Right atrium auricular region (tissue), 2 donors: ENCODE measurements around the gene SH2D3A. TPM values are rescaled to one million over a fixed set of nuclear protein-coding genes. Genes with fewer than 3 reads are reported as not detected.

Experiments used
- DNase-seq: peaks from one replicate; pipeline ENCODE4 v3.0.0-alpha.2; 2019; ENCODE audit warnings: low spot score
- H3K27ac ChIP-seq, 2 donors: fragments of 200-600 bp; sonication (generic); 1 replicate in 1 of 2; 2 replicates in 1 of 2; pipeline ENCODE4 v1.5.1; 2016 to 2019
- H3K27me3 ChIP-seq, 2 donors: fragments of 200-600 bp; sonication (generic); one replicate each; pipeline versions ENCODE4 v1.5.1 to v1.6.0; 2017 to 2019
- H3K36me3 ChIP-seq: fragments of 200-600 bp; sonication (generic); one replicate; pipeline ENCODE4 v1.5.1; 2016
- H3K4me1 ChIP-seq, 2 donors: fragments of 200-600 bp; sonication (generic); one replicate each; pipeline versions ENCODE4 v1.5.1 to v1.6.0; 2017 to 2019
- H3K4me3 ChIP-seq, 2 donors: fragments of 200-600 bp; sonication (generic); 1 replicate in 1 of 2; 2 replicates in 1 of 2; pipeline ENCODE4 v1.5.1; 2017 to 2019; ENCODE audit warnings: mild to moderate bottlenecking in 1 of 2, moderate library complexity in 1 of 2
- H3K9me3 ChIP-seq, 2 donors: fragments of 200-600 bp; sonication (generic); one replicate each; pipeline ENCODE4 v1.5.1; 2019
- microRNA-seq, 2 donors: library from miRNA; unstranded; fragments of <30 nt; microRNA quantifications; one replicate each; pipeline ENCODE4, GENCODE V29; 2016 to 2017; ENCODE audit warnings: borderline number of aligned reads in 2 of 2, borderline replicate concordance in 1 of 2
- total RNA-seq, 2 donors: library from RNA; depleted of rRNA; stranded (reverse); fragments of >200 nt; gene quantifications; one replicate each; pipeline ENCODE4 v1.1.0, GENCODE V29; 2016
- TF ChIP-seq, protein P1 (sequence below), 2 donors: fragments of 200-600 bp; sonication (generic); IDR thresholded peaks; one replicate each; pipeline ENCODE4 v1.5.1; 2019; ENCODE audit warnings: antibody characterized with exemption in 2 of 2

The SH2D3A gene
- total RNA-seq, 2 donors from 2014 or later = not detected

DNA sequence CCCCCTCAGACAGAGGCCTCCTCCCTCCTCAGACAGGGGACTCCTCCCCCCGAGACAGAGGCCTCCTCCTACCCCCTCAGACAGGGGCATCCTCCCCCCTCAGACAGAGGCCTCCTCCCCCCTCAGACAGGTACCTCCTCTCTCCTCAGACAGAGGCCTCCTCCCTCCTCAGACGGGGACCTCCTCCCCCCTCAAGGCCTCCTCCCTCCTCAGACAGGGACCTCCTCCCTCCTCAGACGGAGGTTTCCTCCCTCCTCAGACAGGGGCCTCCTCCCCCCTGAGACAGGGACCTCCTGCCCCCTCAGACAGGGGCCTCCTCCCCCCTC is 60.6 kb downstream of the SH2D3A start:
- H3K9me3 ChIP-seq = no peaks in the 10 kb centered on the region
- DNase-seq = no peak
- H3K4me1 ChIP-seq = no peaks in the 10 kb centered on the region
- no peaks in the 10 kb centered on the region for H3K36me3 ChIP-seq
- H3K27me3 ChIP-seq = no peaks in the 10 kb centered on the region
- TF ChIP-seq, protein P1, sequence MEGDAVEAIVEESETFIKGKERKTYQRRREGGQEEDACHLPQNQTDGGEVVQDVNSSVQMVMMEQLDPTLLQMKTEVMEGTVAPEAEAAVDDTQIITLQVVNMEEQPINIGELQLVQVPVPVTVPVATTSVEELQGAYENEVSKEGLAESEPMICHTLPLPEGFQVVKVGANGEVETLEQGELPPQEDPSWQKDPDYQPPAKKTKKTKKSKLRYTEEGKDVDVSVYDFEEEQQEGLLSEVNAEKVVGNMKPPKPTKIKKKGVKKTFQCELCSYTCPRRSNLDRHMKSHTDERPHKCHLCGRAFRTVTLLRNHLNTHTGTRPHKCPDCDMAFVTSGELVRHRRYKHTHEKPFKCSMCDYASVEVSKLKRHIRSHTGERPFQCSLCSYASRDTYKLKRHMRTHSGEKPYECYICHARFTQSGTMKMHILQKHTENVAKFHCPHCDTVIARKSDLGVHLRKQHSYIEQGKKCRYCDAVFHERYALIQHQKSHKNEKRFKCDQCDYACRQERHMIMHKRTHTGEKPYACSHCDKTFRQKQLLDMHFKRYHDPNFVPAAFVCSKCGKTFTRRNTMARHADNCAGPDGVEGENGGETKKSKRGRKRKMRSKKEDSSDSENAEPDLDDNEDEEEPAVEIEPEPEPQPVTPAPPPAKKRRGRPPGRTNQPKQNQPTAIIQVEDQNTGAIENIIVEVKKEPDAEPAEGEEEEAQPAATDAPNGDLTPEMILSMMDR (IDR thresholded peaks at IDR 0.05) = no peak
- H3K4me3 ChIP-seq = no peak overlapping the region
- no peak overlapping the region for H3K27ac ChIP-seq

DNA sequence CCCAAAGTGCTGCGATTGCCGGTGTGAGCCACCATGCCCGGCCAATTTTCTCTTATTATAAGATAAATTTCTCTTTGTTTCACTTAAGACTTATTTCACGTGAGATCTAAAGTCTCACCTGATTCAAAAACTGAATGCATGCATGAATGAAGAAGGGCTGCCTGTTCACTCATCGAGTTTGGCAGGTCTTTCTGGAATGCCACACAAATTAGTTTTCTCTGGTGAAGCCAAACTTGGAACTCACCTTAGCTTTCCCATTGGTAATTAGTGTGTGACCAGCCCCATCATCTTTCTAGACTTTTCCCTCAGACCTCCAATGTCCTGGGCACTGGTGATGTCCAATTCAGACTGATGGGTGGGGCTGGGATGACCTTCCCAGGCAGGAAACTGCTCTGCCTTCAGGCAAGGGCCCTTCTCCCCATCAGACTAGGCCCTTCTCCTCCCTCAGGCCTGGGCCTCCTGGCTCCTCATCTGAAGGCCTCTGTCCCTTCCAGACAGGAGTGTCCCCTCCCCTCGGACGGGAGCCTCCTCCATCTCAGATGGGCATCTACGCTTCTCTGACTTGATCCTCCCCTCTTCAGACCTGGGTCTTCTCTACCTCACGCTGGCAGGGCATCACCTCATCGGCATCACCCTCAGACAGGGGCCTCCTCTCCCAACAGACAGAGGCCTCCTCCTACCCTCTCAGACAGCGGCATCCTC is 61.2 kb downstream of the SH2D3A start:
- Histone ChIP-seq H3K27ac (no peak overlapping the region), H3K4me3 (no peak overlapping the region), H3K9me3 (no peaks in the 10 kb centered on the region), H3K4me1 (no peaks in the 10 kb centered on the region), H3K36me3 (no peaks in the 10 kb centered on the region), H3K27me3 (no peaks in the 10 kb centered on the region)
- DNase-seq = no peak
- TF ChIP-seq, protein P1 (IDR thresholded peaks at IDR 0.05) = no peak

Small RNA genes lying within 50 kb of the gene (microRNA-seq; reads per million reads assigned to microRNA genes)
- gene MIR6791 = 0 to 0.71 reads per million in 2 donors

Other genes with a start within 250 kb of the SH2D3A start
- under 1 TPM in 1 of 2 donors, not detected in 1; 0.43 TPM for gene TNFSF9, start 236.4 kb downstream of the SH2D3A start, total RNA-seq
- not detected for gene CD70, start 176.3 kb downstream of the SH2D3A start, total RNA-seq
- 1 to 10 TPM in 1 of 2 donors, under 1 TPM in 1; 0.63 to 1.3 TPM for gene TNFSF14, start 97.3 kb downstream of the SH2D3A start, total RNA-seq
- gene C3, start 46.8 kb downstream of the SH2D3A start, total RNA-seq = 1,000 to 10,000 TPM in 1 of 2 donors, 100 to 1,000 TPM in 1; 419 to 1,709 TPM
- 10 to 100 TPM; 40.3 to 41.3 TPM for gene GPR108, start 29.9 kb downstream of the SH2D3A start, total RNA-seq
- gene TRIP10, start 27.8 kb downstream of the SH2D3A start, total RNA-seq = 10 to 100 TPM; 39.6 to 65.3 TPM
- gene VAV1, start 5.3 kb upstream of the SH2D3A start, total RNA-seq = 1 to 10 TPM in 1 of 2 donors, under 1 TPM in 1; 0.52 to 1.4 TPM
- gene ADGRE1, start 120.1 kb upstream of the SH2D3A start, total RNA-seq = not detected